Hepatocyte (in vitro differentiated cells): ENCODE measurements around the gene MIGA2. TPM values are rescaled to one million over a fixed set of nuclear protein-coding genes. Genes with fewer than 3 reads are reported as not detected.

Experiments used
- DNase-seq: peaks from one replicate; pipeline ENCODE4 v3.0.0-alpha.2; 2016; ENCODE audit warnings: low spot score
- H2AFZ ChIP-seq: fragments of 200-600 bp; sonication (generic); 2 replicates; pipeline ENCODE4 v1.6.0; 2016; ENCODE audit warnings: antibody characterized with exemption, mild to moderate bottlenecking
- H3K27ac ChIP-seq: fragments of 200-600 bp; sonication (generic); 2 replicates; pipeline ENCODE4 v1.5.1; 2016; ENCODE audit warnings: mild to moderate bottlenecking
- H3K27me3 ChIP-seq: fragments of 200-600 bp; sonication (generic); 2 replicates; pipeline ENCODE4 v1.6.1; 2016
- H3K36me3 ChIP-seq: fragments of 200-600 bp; sonication (generic); replicated peaks from 2 replicates; pipeline ENCODE4 v1.5.1; 2016; ENCODE audit warnings: low read depth; ENCODE audit not compliant: insufficient read depth
- H3K4me1 ChIP-seq: fragments of 200-600 bp; sonication (generic); 2 replicates; pipeline ENCODE4 v1.5.1; 2016; ENCODE audit warnings: mild to moderate bottlenecking, moderate library complexity; ENCODE audit not compliant: insufficient read depth
- H3K4me2 ChIP-seq: fragments of 200-600 bp; sonication (generic); 2 replicates; pipeline ENCODE4 v1.6.0; 2016
- H3K4me3 ChIP-seq: fragments of 200-600 bp; sonication (generic); 2 replicates; pipeline ENCODE4 v1.5.1; 2016; ENCODE audit warnings: mild to moderate bottlenecking
- H3K79me2 ChIP-seq: fragments of 200-600 bp; sonication (generic); 2 replicates; pipeline ENCODE4 v1.6.0; 2017; ENCODE audit warnings: mild to moderate bottlenecking
- H3K9me2 ChIP-seq: fragments of 200-600 bp; sonication (generic); replicated peaks from 2 replicates; pipeline ENCODE4 v1.6.0; 2017; ENCODE audit warnings: mild to moderate bottlenecking; ENCODE audit not compliant: insufficient read depth
- H3K9me3 ChIP-seq: fragments of 200-600 bp; sonication (generic); 2 replicates; pipeline ENCODE4 v1.5.1; 2016; ENCODE audit warnings: low read depth, mild to moderate bottlenecking
- H4K20me1 ChIP-seq: fragments of 200-600 bp; sonication (generic); 2 replicates; pipeline ENCODE4 v1.6.0; 2016; ENCODE audit warnings: mild to moderate bottlenecking; ENCODE audit not compliant: insufficient read depth, poor library complexity, severe bottlenecking
- CTCF ChIP-seq: fragments of 200-600 bp; sonication (generic); IDR thresholded peaks from 2 replicates; pipeline ENCODE4 v1.5.1; 2016; ENCODE audit warnings: antibody characterized with exemption, mild to moderate bottlenecking; ENCODE audit not compliant: poor library complexity
- EZH2 ChIP-seq: fragments of 200-600 bp; sonication (generic); IDR thresholded peaks from 2 replicates; pipeline ENCODE4 v1.6.1; 2016; ENCODE audit warnings: antibody characterized with exemption, mild to moderate bottlenecking, borderline replicate concordance
- EZH2phosphoT487 ChIP-seq: fragments of 200-600 bp; sonication (generic); IDR thresholded peaks from one replicate; pipeline ENCODE4 v1.6.1; 2018; ENCODE audit warnings: antibody characterized with exemption, mild to moderate bottlenecking, low read depth, moderate library complexity; ENCODE audit not compliant: unreplicated experiment, severe bottlenecking
- WGBS: methylation state at CpG from one replicate; pipeline ENCODE4 v1.1.6; 2016; ENCODE audit warnings: low lambda C conversion rate; ENCODE audit errors: missing lambda C conversion rate; 5-methylcytosine and 5-hydroxymethylcytosine counted together
- polyA plus RNA-seq: library from polyadenylated mRNA; unstranded; fragments of >200 nt; fragmentation: Nextera tagmentation; extraction: Ambion mirVana; gene quantifications from 2 replicates; pipeline ENCODE4 v1.2.1, GENCODE V29; 2016
- total RNA-seq: library from RNA; depleted of rRNA; stranded (reverse); fragments of >200 nt; gene quantifications from 2 replicates; pipeline ENCODE4 v1.2.3, GENCODE V29; 2014

Gene MIGA2
- total and polyA plus RNA-seq, 2 experiments from 2014 or later, result 23.4 to 29.5 TPM

- no peak overlapping the region for H3K27ac ChIP-seq
- H4K20me1 ChIP-seq, result no peaks in the 10 kb centered on the region
- no peaks in the 10 kb centered on the region for H3K27me3 ChIP-seq
- no peaks in the 10 kb centered on the region for H3K4me1 ChIP-seq
- WGBS, result 91% methylated on average over 8 of the region's 13 CpGs
- H2AFZ ChIP-seq, result no peak overlapping the region
- no peak overlapping the region for H3K4me2 ChIP-seq
- H3K9me3 ChIP-seq, result no peaks in the 10 kb centered on the region
- H3K9me2 ChIP-seq, result no peaks in the 10 kb centered on the region
- H3K79me2 ChIP-seq, result no peaks in the 10 kb centered on the region
- DNase-seq, result peak; percentile 3
- H3K36me3 ChIP-seq, result no peaks in the 10 kb centered on the region
- H3K4me3 ChIP-seq, result no peak overlapping the region
- no peak for TF ChIP-seq EZH2
- no peak for TF ChIP-seq CTCF
- no peak for TF ChIP-seq EZH2phosphoT487
Observed at GRCh38 chr9:129008986-129009583, 27.3 kb upstream of the MIGA2 start.

GRCh38 chr9:129009584-129010141 lies 26.8 kb upstream of the MIGA2 start:
- H3K4me1 ChIP-seq, result no peaks in the 10 kb centered on the region
- WGBS, result 96% methylated on average over 16 of the region's 17 CpGs
- H3K4me2 ChIP-seq, result no peak overlapping the region
- TF ChIP-seq EZH2, result no peak
- no peak for TF ChIP-seq EZH2phosphoT487
- TF ChIP-seq CTCF, result no peak
- no peaks in the 10 kb centered on the region for H3K9me3 ChIP-seq
- H2AFZ ChIP-seq, result no peak overlapping the region
- H3K36me3 ChIP-seq, result no peaks in the 10 kb centered on the region
- no peak overlapping the region for H3K4me3 ChIP-seq
- no peaks in the 10 kb centered on the region for H3K79me2 ChIP-seq
- peak; percentile 3 for DNase-seq
- no peak overlapping the region for H3K27ac ChIP-seq
- no peaks in the 10 kb centered on the region for H3K9me2 ChIP-seq
- H3K27me3 ChIP-seq, result no peaks in the 10 kb centered on the region
- no peaks in the 10 kb centered on the region for H4K20me1 ChIP-seq

- 94% methylated on average over 8 of the region's 8 CpGs for WGBS
- no peak overlapping the region for H2AFZ ChIP-seq
- TF ChIP-seq EZH2phosphoT487, result no peak
- TF ChIP-seq CTCF, result no peak
- TF ChIP-seq EZH2, result no peak
- no peak overlapping the region for H3K4me3 ChIP-seq
- no peaks in the 10 kb centered on the region for H3K9me3 ChIP-seq
- H3K27me3 ChIP-seq, result no peaks in the 10 kb centered on the region
- H3K79me2 ChIP-seq, result no peaks in the 10 kb centered on the region
- no peaks in the 10 kb centered on the region for H4K20me1 ChIP-seq
- H3K4me2 ChIP-seq, result no peak overlapping the region
- peak; percentile 3 for DNase-seq
- H3K4me1 ChIP-seq, result no peaks in the 10 kb centered on the region
- no peaks in the 10 kb centered on the region for H3K36me3 ChIP-seq
- no peak overlapping the region for H3K27ac ChIP-seq
- H3K9me2 ChIP-seq, result no peaks in the 10 kb centered on the region
Observed at GRCh38 chr9:129010267-129010975, 26.0 kb upstream of the MIGA2 start.
